Measurements from ENCODE around the gene TMEM270.

TMEM270 gene

GRCh38 chr7:73887762-73888161 lies 26.8 kb downstream of the TMEM270 start:
- DNase-seq (ENCODE audit: low read depth) = no peak

- DNase-seq (ENCODE audit: low read depth) = no peak
These were observed 28.0 kb downstream of the TMEM270 start for GRCh38 chr7:73888959-73889358.

GRCh38 chr7:73890555-73891147 lies 29.7 kb downstream of the TMEM270 start:
- no peak for DNase-seq (ENCODE audit: low read depth)

GRCh38 chr7:73891178-73891885 lies 30.4 kb downstream of the TMEM270 start:
- no peak for DNase-seq (ENCODE audit: low read depth)

GRCh38 chr7:73892003-73892999 lies 31.3 kb downstream of the TMEM270 start:
- DNase-seq (ENCODE audit: low read depth) = no peak

- no peak for DNase-seq (ENCODE audit: low read depth)
These were observed 32.6 kb downstream of the TMEM270 start for GRCh38 chr7:73893342-73894101.

- DNase-seq (ENCODE audit: low read depth) = no peak
These were observed 33.2 kb downstream of the TMEM270 start for GRCh38 chr7:73894166-73894565.

GRCh38 chr7:73894733-73895551 lies 34.0 kb downstream of the TMEM270 start:
- peak; percentile 97 for DNase-seq (ENCODE audit: low read depth)

GRCh38 chr7:73895626-73896025 lies 34.7 kb downstream of the TMEM270 start:
- no peak for DNase-seq (ENCODE audit: low read depth)

GRCh38 chr7:73896454-73896853 lies 35.5 kb downstream of the TMEM270 start:
- peak; percentile 70 for DNase-seq (ENCODE audit: low read depth)

GRCh38 chr7:73899731-73900142 lies 38.8 kb downstream of the TMEM270 start:
- peak; percentile 95 for DNase-seq (ENCODE audit: low read depth)

GRCh38 chr7:73900286-73900685 lies 39.3 kb downstream of the TMEM270 start:
- no peak for DNase-seq (ENCODE audit: low read depth)

- no peak for DNase-seq (ENCODE audit: low read depth)
These were observed 40.4 kb downstream of the TMEM270 start for GRCh38 chr7:73901231-73901822.

GRCh38 chr7:73901823-73902597 lies 41.1 kb downstream of the TMEM270 start:
- no peak for DNase-seq (ENCODE audit: low read depth)

- DNase-seq (ENCODE audit: low read depth) = no peak
These were observed 42.6 kb downstream of the TMEM270 start for GRCh38 chr7:73903321-73904218.

GRCh38 chr7:73904219-73905137 lies 43.5 kb downstream of the TMEM270 start:
- no peak for DNase-seq (ENCODE audit: low read depth)

- no peak for DNase-seq (ENCODE audit: low read depth)
These were observed 44.4 kb downstream of the TMEM270 start for GRCh38 chr7:73905360-73905759.

GRCh38 chr7:73906874-73907273 lies 45.9 kb downstream of the TMEM270 start:
- DNase-seq (ENCODE audit: low read depth) = no peak
